Prostate gland (tissue), 2 donors: Measurements from ENCODE around the gene DOCK11.

Experiments used
- POLR2A ChIP-seq: fragments of 450-650 bp; IDR thresholded peaks from one replicate; pipeline ENCODE4 v1.6.1; 2016; ENCODE audit warnings: antibody characterized with exemption, mild to moderate bottlenecking
- TF ChIP-seq, protein P1 (sequence below), 4 experiments: fragments of 200-600 bp in 2 of 4; fragments of 450-650 bp in 2 of 4; sonication (generic) in 2 of 4; IDR thresholded peaks; 1 replicate in 3 of 4; 2 replicates in 1 of 4; pipeline ENCODE4 v1.5.1; 2016 to 2019; ENCODE audit warnings: antibody characterized with exemption in 4 of 4, mild to moderate bottlenecking in 2 of 4, moderate library complexity in 2 of 4

DNA sequence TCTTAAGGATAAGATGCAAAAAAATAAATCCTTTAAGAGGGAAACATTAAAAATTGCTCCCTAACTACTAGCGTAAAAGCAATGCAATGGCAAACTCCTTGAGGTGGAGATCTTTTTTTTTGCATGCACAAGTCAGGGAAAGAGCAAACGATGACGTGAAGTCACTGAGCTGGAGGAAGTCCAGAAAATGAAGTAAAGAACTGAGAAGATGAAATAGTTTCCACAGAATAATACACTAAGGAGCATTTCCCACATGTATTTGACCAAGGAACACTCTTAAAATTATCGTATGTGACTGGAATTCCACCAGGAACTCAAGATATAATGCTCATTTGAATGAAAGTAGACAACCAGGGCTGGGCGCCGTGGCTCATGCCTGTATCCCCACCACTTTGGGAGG is 21.0 kb upstream of the DOCK11 start:
- TF ChIP-seq, protein P1, sequence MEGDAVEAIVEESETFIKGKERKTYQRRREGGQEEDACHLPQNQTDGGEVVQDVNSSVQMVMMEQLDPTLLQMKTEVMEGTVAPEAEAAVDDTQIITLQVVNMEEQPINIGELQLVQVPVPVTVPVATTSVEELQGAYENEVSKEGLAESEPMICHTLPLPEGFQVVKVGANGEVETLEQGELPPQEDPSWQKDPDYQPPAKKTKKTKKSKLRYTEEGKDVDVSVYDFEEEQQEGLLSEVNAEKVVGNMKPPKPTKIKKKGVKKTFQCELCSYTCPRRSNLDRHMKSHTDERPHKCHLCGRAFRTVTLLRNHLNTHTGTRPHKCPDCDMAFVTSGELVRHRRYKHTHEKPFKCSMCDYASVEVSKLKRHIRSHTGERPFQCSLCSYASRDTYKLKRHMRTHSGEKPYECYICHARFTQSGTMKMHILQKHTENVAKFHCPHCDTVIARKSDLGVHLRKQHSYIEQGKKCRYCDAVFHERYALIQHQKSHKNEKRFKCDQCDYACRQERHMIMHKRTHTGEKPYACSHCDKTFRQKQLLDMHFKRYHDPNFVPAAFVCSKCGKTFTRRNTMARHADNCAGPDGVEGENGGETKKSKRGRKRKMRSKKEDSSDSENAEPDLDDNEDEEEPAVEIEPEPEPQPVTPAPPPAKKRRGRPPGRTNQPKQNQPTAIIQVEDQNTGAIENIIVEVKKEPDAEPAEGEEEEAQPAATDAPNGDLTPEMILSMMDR (IDR thresholded peaks at IDR 0.05), result no peak
- TF ChIP-seq POLR2A, result no peak
